Body of pancreas (tissue), 4 donors: ENCODE measurements around the gene SH3YL1. TPM values are rescaled to one million over a fixed set of nuclear protein-coding genes. Genes with fewer than 3 reads are reported as not detected.
A peak's percentile ranks its signal among the peaks of the same experiment; 100 is the strongest.

Experiments
- ATAC-seq: fragments of 150-250 bp; one replicate; pipeline ENCODE4 v1.9.1; 2016
- DNase-seq, 4 donors: peaks; one replicate each; pipeline ENCODE4 v3.0.0-alpha.2; 2019
- H3K27ac ChIP-seq, 4 donors: fragments of 200-600 bp; sonication (generic); 1 replicate in 3 of 4; 2 replicates in 1 of 4; pipeline versions ENCODE4 v1.5.1 to v1.6.1; 2016 to 2019; ENCODE audit warnings: mild to moderate bottlenecking in 1 of 4, mixed read lengths in 1 of 4, moderate library complexity in 1 of 4
- H3K27me3 ChIP-seq, 2 donors: fragments of 200-600 bp; sonication (generic); one replicate each; pipeline ENCODE4 v1.6.0; 2016; ENCODE audit warnings: mild to moderate bottlenecking in 1 of 2
- H3K36me3 ChIP-seq, 2 donors: fragments of 200-600 bp; sonication (generic); replicated peaks in 1 of 2; 2 replicates each; pipeline ENCODE4 v1.5.1; 2016; ENCODE audit warnings: low read depth in 2 of 2; ENCODE audit not compliant: insufficient read depth in 1 of 2
- H3K4me1 ChIP-seq: fragments of 200-600 bp; sonication (generic); one replicate; pipeline ENCODE4 v1.6.0; 2016
- H3K4me3 ChIP-seq, 2 donors: fragments of 200-600 bp; sonication (generic); 1 replicate in 1 of 2; 2 replicates in 1 of 2; pipeline ENCODE4 v1.5.1; 2016 to 2019
- H3K9me3 ChIP-seq, 3 donors: fragments of 200-600 bp; sonication (generic); 1 replicate in 2 of 3; 2 replicates in 1 of 3; pipeline ENCODE4 v1.5.1; 2016
- POLR2A ChIP-seq, 3 donors: fragments of 450-650 bp; IDR thresholded peaks; one replicate each; pipeline ENCODE4 v1.6.1; 2016; ENCODE audit warnings: antibody characterized with exemption in 3 of 3, mild to moderate bottlenecking in 2 of 3
- WGBS, 2 donors: methylation state at CpG; one replicate each; pipeline ENCODE4 v1.1.5; 2017; 5-methylcytosine and 5-hydroxymethylcytosine counted together
- intact Hi-C: fragments of 100-400 bp; cut with DNase I; formaldehyde crosslinking; loops from one replicate; pipeline ENCODE4 v1.15.1; 2023
- total RNA-seq, 2 donors: library from RNA; depleted of rRNA; stranded (reverse); fragments of >200 nt; gene quantifications; one replicate each; pipeline ENCODE4 v1.1.0, GENCODE V29; 2016
- TF ChIP-seq, protein P1 (sequence below), 7 experiments: fragments of 450-650 bp in 4 of 7; fragments of 200-600 bp in 3 of 7; sonication (generic) in 3 of 7; IDR thresholded peaks; one replicate each; pipeline ENCODE4 v1.5.1; 2016 to 2019; ENCODE audit warnings: antibody characterized with exemption in 7 of 7

The SH3YL1 gene
- total RNA-seq, 2 donors from 2014 or later, result 159 to 162 TPM

DNA sequence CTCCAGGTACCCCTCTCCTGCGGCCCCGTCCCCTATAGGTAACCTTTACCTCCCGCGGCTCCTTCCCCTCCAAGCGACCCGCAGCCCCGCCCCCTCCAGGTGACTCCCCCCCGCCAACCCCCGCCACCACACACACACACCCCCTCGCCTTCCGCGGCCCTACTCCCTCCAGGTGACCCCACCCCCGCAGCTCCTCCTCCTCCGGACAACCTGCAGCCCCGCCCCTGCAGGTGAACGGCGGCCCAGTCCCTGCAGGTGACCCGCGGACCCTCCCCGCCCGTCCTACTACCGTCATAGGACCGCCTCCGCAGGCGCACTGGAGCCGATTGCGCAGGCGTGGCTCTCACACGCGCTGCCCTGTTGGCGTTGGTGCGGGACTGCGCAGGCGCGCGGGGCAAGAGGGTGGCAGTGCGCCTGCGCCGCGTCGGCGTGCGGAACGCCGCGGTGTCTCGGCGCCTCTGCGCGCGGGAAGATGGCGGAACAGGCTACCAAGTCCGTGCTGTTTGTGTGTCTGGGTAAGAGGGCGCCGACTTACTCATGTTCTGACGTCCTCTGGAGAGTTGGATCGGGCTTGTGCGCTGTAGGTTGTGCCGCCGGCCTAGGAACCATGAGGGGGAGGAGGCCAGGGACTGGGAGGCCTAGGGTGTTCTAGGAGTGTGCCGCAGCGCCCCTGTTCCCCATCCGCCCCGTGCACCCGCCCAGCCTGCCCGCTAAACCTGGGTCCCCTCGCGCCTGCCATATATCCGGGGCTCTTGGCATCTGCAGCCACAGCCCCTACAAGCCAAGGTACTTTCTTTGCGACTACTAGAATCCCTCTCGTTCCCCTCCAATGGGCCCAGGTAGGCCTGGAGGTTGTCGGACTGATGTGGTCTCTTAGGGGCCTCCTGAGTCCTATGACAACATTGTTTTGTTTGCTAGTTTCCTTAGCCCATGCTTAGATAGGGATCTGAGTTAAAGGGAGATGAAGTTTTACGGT is 949 bp upstream of the SH3YL1 start, which contains the start of gene ACP1:
TSS of gene ACP1 (plus strand) at position 455 of the 976 bp plus-strand sequence. CDS start at position 473, 18 bp downstream.
- DNase-seq (peak; percentile 99 to 100 (median 100)), ATAC-seq (peak; percentile 94)
- TF ChIP-seq, protein P1, sequence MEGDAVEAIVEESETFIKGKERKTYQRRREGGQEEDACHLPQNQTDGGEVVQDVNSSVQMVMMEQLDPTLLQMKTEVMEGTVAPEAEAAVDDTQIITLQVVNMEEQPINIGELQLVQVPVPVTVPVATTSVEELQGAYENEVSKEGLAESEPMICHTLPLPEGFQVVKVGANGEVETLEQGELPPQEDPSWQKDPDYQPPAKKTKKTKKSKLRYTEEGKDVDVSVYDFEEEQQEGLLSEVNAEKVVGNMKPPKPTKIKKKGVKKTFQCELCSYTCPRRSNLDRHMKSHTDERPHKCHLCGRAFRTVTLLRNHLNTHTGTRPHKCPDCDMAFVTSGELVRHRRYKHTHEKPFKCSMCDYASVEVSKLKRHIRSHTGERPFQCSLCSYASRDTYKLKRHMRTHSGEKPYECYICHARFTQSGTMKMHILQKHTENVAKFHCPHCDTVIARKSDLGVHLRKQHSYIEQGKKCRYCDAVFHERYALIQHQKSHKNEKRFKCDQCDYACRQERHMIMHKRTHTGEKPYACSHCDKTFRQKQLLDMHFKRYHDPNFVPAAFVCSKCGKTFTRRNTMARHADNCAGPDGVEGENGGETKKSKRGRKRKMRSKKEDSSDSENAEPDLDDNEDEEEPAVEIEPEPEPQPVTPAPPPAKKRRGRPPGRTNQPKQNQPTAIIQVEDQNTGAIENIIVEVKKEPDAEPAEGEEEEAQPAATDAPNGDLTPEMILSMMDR (IDR thresholded peaks at IDR 0.05), result no peak
- TF ChIP-seq POLR2A (IDR thresholded peaks at IDR 0.05), result peak; percentile 81 to 94 (median 89)
- Histone ChIP-seq H3K4me1 (peaks cover 61% of the 10 kb centered on the region), H3K27me3 (no peaks in the 10 kb centered on the region), H3K36me3 (no peaks in the 10 kb centered on the region), H3K4me3 (peak within 1 kb of the TSS; percentile 45 to 55), H3K27ac (peak within 1 kb of the TSS; percentile 96 to 99 (median 98)), H3K9me3 (no peaks in the 10 kb centered on the region)
- 0% methylated on average over 7 to 68 of the region's 73 CpGs for WGBS, 2 donors
- intact Hi-C loops, result no loop called here

DNA sequence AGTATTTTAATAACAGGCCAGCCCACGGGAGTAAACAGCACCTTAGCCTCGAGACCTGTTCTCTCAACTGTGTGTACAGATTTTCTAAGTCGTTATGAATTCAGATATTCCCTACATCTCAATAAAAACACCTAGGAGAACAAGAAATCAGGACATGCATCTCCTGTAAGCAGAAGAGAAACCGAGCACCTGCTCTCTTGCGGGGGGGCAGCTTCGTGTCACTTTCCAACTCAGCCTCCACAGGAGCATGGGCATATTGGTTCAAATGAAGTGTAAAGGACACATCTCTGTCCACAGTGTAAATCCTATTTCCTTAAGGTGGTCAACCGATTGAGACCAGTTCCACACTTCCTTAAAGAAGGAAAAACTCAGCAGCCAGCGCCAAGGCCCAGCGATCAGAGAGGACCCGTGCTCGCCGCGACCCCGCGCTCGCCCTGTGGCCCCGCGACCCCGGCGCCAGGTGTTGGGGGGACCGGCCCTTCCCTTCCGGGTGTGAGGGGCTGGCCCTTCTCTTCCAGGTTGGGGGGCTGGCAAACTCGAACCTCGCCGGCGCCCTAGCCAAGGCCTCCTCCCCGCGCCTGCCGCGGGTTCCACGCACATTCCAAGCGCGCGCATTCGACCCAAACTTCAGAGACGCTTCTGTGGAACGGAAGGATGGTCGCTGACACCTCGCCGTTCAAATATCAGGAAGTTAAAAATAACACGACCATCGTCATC is 652 bp downstream of the SH3YL1 start:
- DNase-seq (peak in 3 of 4 donors; percentile 29 to 62 (median 56)), ATAC-seq (no peak)
- no peaks in the 10 kb centered on the region for H3K27me3 ChIP-seq
- TF ChIP-seq, protein P1 (IDR thresholded peaks at IDR 0.05), result no peak
- TF ChIP-seq POLR2A (IDR thresholded peaks at IDR 0.05), result no peak
- peak overlapping the region; percentile 96 to 99 (median 98) for H3K27ac ChIP-seq
- peak overlapping the region; percentile 45 to 55 for H3K4me3 ChIP-seq
- WGBS, 2 donors, result 14 to 16% methylated on average over 12 to 42 of the region's 42 CpGs
- peaks cover 57% of the 10 kb centered on the region for H3K4me1 ChIP-seq
- no peaks in the 10 kb centered on the region for H3K36me3 ChIP-seq
- intact Hi-C loops, result no loop called here
- H3K9me3 ChIP-seq, result no peaks in the 10 kb centered on the region

DNA sequence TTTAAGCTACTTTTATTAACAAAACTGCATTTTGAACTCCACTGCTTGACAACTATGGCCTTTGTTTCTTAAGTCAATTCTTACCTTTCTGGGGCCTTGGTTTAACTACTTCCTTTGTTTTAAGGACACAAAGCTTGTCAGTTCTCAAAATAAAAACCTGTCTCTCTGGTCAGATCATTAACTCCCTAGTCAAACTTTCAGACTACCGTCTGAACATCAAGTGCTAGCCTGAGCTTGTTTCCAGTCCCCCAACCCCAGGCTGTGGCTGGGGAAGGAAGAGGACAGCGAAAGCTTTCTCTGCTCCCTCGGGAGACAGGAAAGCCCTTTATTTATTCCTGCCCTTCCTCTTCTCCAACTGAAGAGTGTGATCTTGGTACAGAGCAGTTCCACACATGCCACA is 1.7 kb downstream of the SH3YL1 start:
- WGBS, 2 donors, result 19 to 30% methylated on average over 3 of the region's 3 CpGs
- ATAC-seq (no peak), DNase-seq (no peak)
- H3K27ac ChIP-seq, result peak overlapping the region in 3 of 4 donors; percentile 96 to 99 (median 98)
- TF ChIP-seq POLR2A (IDR thresholded peaks at IDR 0.05), result no peak
- TF ChIP-seq, protein P1 (IDR thresholded peaks at IDR 0.05), result no peak
- no peak overlapping the region for H3K4me3 ChIP-seq
- no peaks in the 10 kb centered on the region for H3K9me3 ChIP-seq
- intact Hi-C loops, result no loop called here
- peaks cover 58% of the 10 kb centered on the region for H3K4me1 ChIP-seq
- no peaks in the 10 kb centered on the region for H3K27me3 ChIP-seq
- no peaks in the 10 kb centered on the region for H3K36me3 ChIP-seq

DNA sequence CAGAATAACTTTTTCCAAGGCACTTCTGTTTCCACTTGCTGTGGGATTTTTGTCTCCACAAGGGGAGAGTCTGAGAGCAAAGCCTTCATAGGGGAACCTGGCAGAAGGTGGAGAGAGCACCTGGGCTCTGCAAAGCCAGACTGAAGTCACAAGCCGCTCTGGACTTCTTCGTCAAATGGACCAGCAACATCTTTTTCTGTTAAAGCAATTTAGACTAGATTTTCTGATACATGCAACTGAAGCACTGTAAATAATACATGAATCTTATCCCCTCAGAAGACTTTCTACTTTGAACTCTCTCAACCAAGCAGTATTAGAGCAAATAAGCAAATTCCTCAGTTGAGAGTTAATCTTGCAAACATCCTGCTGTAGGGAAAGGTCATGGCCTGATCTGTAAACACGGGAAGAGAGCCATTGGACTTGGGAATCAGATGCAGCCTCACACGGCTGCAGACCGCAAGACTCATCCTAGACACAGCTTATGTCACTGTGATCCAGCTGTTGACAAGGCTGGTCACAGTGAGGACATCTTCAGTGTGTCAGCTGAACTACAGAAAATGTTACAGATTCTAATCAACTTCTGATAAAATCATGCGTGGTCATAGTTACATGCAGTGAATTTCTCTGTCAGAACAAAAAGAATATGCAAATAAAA is 3.2 kb downstream of the SH3YL1 start:
- H3K27me3 ChIP-seq, result no peaks in the 10 kb centered on the region
- 20 to 28% methylated on average over 6 of the region's 6 CpGs for WGBS, 2 donors
- DNase-seq (no peak), ATAC-seq (no peak)
- H3K27ac ChIP-seq, result peak overlapping the region in 3 of 4 donors; percentile 1 to 99 (median 98)
- no peaks in the 10 kb centered on the region for H3K36me3 ChIP-seq
- no peaks in the 10 kb centered on the region for H3K9me3 ChIP-seq
- peaks cover 55% of the 10 kb centered on the region for H3K4me1 ChIP-seq
- TF ChIP-seq POLR2A (IDR thresholded peaks at IDR 0.05), result peak in 1 of 3 donors; percentile 13
- TF ChIP-seq, protein P1 (IDR thresholded peaks at IDR 0.05), result no peak
- intact Hi-C loops, result no loop called here
- H3K4me3 ChIP-seq, result no peak overlapping the region
